Measurements from ENCODE around the gene HAUS8.

The HAUS8 gene

GRCh38 chr19:17076543-17076991 lies 1.3 kb upstream of the HAUS8 start:
- H3K27me3 ChIP-seq (ENCODE audit: insufficient read depth, poor library complexity, severe bottlenecking) = no peaks in the 10 kb centered on the region
- no peak for DNase-seq (ENCODE audit: low spot score)
- ATAC-seq (ENCODE audit: low read depth) = no peak
- peak overlapping the region; percentile 80 for H3K4me3 ChIP-seq (ENCODE audit: severe bottlenecking)
- TF ChIP-seq CTCF (IDR thresholded peaks at IDR 0.05; ENCODE audit: poor library complexity, severe bottlenecking) = no peak
- H3K27ac ChIP-seq (ENCODE audit: poor library complexity, severe bottlenecking) = peak overlapping the region; percentile 40
- no peaks in the 10 kb centered on the region for H3K9me3 ChIP-seq (ENCODE audit: severe bottlenecking)
- peaks cover 23% of the 10 kb centered on the region for H3K4me1 ChIP-seq (ENCODE audit: insufficient read depth, poor library complexity, severe bottlenecking)
- H3K36me3 ChIP-seq (ENCODE audit: low read depth) = peaks cover 13% of the 10 kb centered on the region

- ATAC-seq (ENCODE audit: low read depth) (0 out of 3 replicates have a peak, but pooled peaks have one; percentile 1), DNase-seq (ENCODE audit: low spot score) (no peak)
- Histone ChIP-seq H3K4me3 (ENCODE audit: severe bottlenecking) (peak overlapping the region; percentile 80), H3K36me3 (ENCODE audit: low read depth) (peaks cover 18% of the 10 kb centered on the region), H3K9me3 (ENCODE audit: severe bottlenecking) (no peaks in the 10 kb centered on the region), H3K4me1 (ENCODE audit: insufficient read depth, poor library complexity, severe bottlenecking) (peaks cover 23% of the 10 kb centered on the region), H3K27me3 (ENCODE audit: insufficient read depth, poor library complexity, severe bottlenecking) (no peaks in the 10 kb centered on the region), H3K27ac (ENCODE audit: poor library complexity, severe bottlenecking) (peak overlapping the region; percentile 40)
- TF ChIP-seq CTCF (IDR thresholded peaks at IDR 0.05; ENCODE audit: poor library complexity, severe bottlenecking) = no peak
Measured at GRCh38 chr19:17075864-17076542, 751 bp upstream of the HAUS8 start.

- peaks cover 19% of the 10 kb centered on the region for H3K4me1 ChIP-seq (ENCODE audit: insufficient read depth, poor library complexity, severe bottlenecking)
- peak overlapping the region; percentile 40 for H3K27ac ChIP-seq (ENCODE audit: poor library complexity, severe bottlenecking)
- peak overlapping the region; percentile 80 for H3K4me3 ChIP-seq (ENCODE audit: severe bottlenecking)
- peaks cover 21% of the 10 kb centered on the region for H3K36me3 ChIP-seq (ENCODE audit: low read depth)
- ATAC-seq (ENCODE audit: low read depth) (no peak), DNase-seq (ENCODE audit: low spot score) (no peak)
- no peak for TF ChIP-seq CTCF (IDR thresholded peaks at IDR 0.05; ENCODE audit: poor library complexity, severe bottlenecking)
- H3K9me3 ChIP-seq (ENCODE audit: severe bottlenecking) = no peaks in the 10 kb centered on the region
- H3K27me3 ChIP-seq (ENCODE audit: insufficient read depth, poor library complexity, severe bottlenecking) = no peaks in the 10 kb centered on the region
Measured at GRCh38 chr19:17074634-17075034, 618 bp downstream of the HAUS8 start.

- H3K4me3 ChIP-seq (ENCODE audit: severe bottlenecking) = peak overlapping the region; percentile 80
- TF ChIP-seq CTCF (IDR thresholded peaks at IDR 0.05; ENCODE audit: poor library complexity, severe bottlenecking) = no peak
- peaks cover 14% of the 10 kb centered on the region for H3K4me1 ChIP-seq (ENCODE audit: insufficient read depth, poor library complexity, severe bottlenecking)
- H3K27ac ChIP-seq (ENCODE audit: poor library complexity, severe bottlenecking) = peak overlapping the region; percentile 40
- peaks cover 21% of the 10 kb centered on the region for H3K36me3 ChIP-seq (ENCODE audit: low read depth)
- no peaks in the 10 kb centered on the region for H3K9me3 ChIP-seq (ENCODE audit: severe bottlenecking)
- H3K27me3 ChIP-seq (ENCODE audit: insufficient read depth, poor library complexity, severe bottlenecking) = no peaks in the 10 kb centered on the region
- DNase-seq (ENCODE audit: low spot score) = no peak
- no peak for ATAC-seq (ENCODE audit: low read depth)
Measured at GRCh38 chr19:17073869-17074633, 1.2 kb downstream of the HAUS8 start.
